D721Med (cell line): Measurements from ENCODE around the gene GRIN2C.

Source experiments
- DNase-seq: peaks from one replicate; pipeline ENCODE4 v3.0.0; 2011; ENCODE audit warnings: low spot score; ENCODE audit not compliant: insufficient read length
- FAIRE-seq: peaks from 2 replicates; lab custom pipeline; 2011; peaks lifted over from hg19 to GRCh38; lab: Jason Lieb, UNC
- CTCF ChIP-seq: IDR thresholded peaks from 2 replicates; pipeline ENCODE4 v1.5.1; 2012; ENCODE audit warnings: mild to moderate bottlenecking, control low read depth; ENCODE audit not compliant: insufficient read depth; ENCODE audit errors: missing control alignments

Gene GRIN2C

GRCh38 chr17:74890554-74890953 is 30.9 kb upstream of the GRIN2C start:
- FAIRE-seq = no peak

GRCh38 chr17:74888469-74888868 is 28.8 kb upstream of the GRIN2C start:
- no peak for TF ChIP-seq CTCF
- DNase-seq (no peak), FAIRE-seq (no peak)

More at GRCh38 chr17:74890554-74890953, 30.9 kb upstream of the GRIN2C start:
- no peak for TF ChIP-seq CTCF
- DNase-seq = no peak

- DNase-seq (no peak), FAIRE-seq (no peak)
- TF ChIP-seq CTCF = no peak
Measured at GRCh38 chr17:74883241-74883745, 23.6 kb upstream of the GRIN2C start.

- no peak for DNase-seq
- no peak for TF ChIP-seq CTCF
- FAIRE-seq = no peak
Measured at GRCh38 chr17:74882517-74883240, 23.0 kb upstream of the GRIN2C start.

GRCh38 chr17:74881073-74881472 is 21.4 kb upstream of the GRIN2C start:
- FAIRE-seq (no peak), DNase-seq (no peak)
- TF ChIP-seq CTCF = no peak

GRCh38 chr17:74879308-74879707 is 19.6 kb upstream of the GRIN2C start:
- FAIRE-seq (no peak), DNase-seq (no peak)

More at GRCh38 chr17:74879308-74879707, 19.6 kb upstream of the GRIN2C start:
- no peak for TF ChIP-seq CTCF
